Measurements from ENCODE around the gene PLA2G5.

The PLA2G5 gene

DNA sequence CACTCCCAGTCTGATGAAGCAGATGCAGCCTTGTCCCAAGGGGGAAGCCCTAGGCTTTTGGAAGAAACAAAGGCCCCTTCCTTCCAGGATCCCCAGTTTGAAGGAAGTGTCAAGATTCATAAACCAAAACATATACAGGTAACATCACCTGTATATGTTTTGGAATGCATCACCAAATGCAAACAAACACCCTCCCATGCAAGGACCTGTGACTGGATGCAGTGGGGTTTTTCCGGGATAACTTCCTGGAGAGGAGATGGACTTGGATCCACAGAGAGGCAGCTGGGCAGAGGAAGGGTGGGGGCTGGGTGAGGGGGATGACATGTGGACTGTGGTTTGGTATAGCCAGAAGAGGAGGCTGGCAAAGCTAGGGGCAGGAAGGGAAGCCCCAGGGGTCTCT lies 67.6 kb downstream of the PLA2G5 start:
- TF ChIP-seq, protein P1, sequence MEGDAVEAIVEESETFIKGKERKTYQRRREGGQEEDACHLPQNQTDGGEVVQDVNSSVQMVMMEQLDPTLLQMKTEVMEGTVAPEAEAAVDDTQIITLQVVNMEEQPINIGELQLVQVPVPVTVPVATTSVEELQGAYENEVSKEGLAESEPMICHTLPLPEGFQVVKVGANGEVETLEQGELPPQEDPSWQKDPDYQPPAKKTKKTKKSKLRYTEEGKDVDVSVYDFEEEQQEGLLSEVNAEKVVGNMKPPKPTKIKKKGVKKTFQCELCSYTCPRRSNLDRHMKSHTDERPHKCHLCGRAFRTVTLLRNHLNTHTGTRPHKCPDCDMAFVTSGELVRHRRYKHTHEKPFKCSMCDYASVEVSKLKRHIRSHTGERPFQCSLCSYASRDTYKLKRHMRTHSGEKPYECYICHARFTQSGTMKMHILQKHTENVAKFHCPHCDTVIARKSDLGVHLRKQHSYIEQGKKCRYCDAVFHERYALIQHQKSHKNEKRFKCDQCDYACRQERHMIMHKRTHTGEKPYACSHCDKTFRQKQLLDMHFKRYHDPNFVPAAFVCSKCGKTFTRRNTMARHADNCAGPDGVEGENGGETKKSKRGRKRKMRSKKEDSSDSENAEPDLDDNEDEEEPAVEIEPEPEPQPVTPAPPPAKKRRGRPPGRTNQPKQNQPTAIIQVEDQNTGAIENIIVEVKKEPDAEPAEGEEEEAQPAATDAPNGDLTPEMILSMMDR (IDR thresholded peaks at IDR 0.05; ENCODE audit: control extremely low read depth, extremely low read depth, low read depth, missing control alignments), result no peak
- no peak for DNase-seq (ENCODE audit: extremely low spot score)
- CTCF ChIA-PET, result interaction anchor here (0.6 to 1.5 kb wide), 4 partner anchors 11 to 220 kb away, joined by 3 read pairs; no protein-coding TSS in a partner anchor
- POLR2A ChIA-PET, result no interaction called here

DNA sequence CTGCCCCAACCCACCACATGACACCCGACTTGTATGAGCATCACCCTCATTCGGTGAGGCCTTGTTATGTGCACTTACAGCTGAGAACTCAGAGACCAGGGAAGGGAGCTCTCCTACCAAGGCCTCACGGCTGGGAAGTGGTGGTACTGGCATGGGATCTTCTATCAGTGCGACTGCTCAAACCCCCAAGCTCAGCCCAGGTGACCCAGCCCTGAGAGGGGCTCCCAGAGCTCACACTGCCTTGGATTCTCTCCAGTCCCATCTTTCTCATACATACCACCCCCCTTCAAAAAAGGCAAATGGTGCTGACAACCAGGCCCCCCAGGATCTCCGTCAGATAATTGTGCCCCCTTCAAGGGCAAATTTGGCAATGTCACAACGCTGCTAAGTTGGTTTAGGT lies 68.4 kb downstream of the PLA2G5 start:
- DNase-seq (ENCODE audit: extremely low spot score), result no peak
- TF ChIP-seq, protein P1 (IDR thresholded peaks at IDR 0.05; ENCODE audit: control extremely low read depth, extremely low read depth, low read depth, missing control alignments), result no peak
- ChIA-PET POLR2A (no interaction called here), CTCF (interaction anchor here (0.6 to 0.7 kb wide), 2 partner anchors 14 to 221 kb away, joined by 3 read pairs; no protein-coding TSS in a partner anchor)

DNA sequence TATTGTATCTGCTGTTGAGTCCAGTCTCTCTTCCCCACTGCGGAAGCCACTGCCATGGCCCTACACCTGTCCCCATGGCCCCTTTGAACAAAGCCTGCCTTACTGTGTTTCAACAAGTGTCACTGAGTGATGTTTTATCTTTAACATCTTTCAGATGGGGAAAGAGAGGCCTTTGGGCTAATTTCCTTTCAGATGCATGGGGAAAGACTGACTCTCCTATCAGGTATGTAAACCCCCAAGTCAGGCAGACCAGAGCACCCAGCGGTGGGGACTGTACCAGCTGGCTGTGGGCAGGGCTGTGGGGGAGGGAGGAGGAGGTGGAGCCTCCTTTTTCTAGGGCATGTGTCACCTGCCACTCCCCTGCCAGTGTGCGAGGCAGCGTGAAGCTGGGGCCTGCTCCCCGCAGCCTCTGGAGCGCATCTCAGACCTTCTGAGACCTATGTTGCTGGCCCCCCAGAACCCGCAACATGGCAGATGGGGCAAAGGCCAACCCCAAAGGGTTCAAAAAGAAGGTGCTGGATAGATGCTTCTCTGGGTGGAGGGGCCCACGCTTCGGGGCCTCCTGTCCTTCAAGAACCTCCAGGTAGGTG lies 69.1 kb downstream of the PLA2G5 start, which contains the start of gene PLA2G2F:
TSS of gene PLA2G2F (plus strand) at position 363 of the 590 bp plus-strand sequence. CDS start at position 468, 105 bp downstream.
- ChIA-PET CTCF (no interaction called here), POLR2A (no interaction called here)
- DNase-seq (ENCODE audit: extremely low spot score), result no peak
- TF ChIP-seq, protein P1 (IDR thresholded peaks at IDR 0.05; ENCODE audit: control extremely low read depth, extremely low read depth, low read depth, missing control alignments), result no peak

DNA sequence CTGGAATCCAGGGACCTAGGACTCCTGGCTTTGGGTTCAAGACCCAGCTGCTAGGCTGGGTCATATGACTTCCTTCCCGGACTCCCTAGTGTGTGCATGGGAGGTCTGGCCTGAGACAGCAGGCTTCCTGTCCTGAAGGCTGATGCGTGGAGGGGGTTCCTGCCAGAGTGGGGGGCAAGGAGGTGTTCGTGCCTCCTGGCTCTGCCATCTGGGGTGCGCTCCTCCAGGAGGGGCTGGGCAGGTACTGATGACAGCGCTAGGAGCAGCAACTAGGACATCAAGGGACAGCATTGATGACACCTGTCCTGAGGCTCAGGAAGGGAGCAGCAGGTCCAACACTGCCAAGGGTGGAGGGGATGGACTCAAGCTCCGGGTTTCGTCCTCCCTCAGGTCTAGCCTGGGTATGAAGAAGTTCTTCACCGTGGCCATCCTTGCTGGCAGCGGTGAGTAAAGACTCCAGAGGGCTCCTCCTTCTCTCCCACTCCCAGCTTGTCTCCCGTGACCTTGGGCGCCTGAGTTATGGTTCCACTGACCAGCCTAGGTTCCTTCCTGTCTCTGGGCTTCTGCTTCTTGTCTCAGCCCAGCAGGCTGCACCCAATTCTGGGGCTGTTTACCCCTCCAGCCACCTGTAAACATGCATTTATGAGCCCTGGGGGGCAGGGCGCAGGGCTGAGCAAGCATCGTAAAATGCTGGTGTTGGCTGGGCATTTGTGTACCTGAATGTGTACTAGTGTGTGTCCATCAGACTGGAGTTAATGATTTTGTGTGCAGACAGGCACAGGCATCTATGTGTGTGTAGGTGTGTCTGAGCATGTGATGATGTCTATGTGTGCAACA lies 70.0 kb downstream of the PLA2G5 start:
- ChIA-PET POLR2A (no interaction called here), CTCF (interaction anchor here (1.4 kb wide), 1 partner anchor 12 kb away, joined by 3 read pairs; no protein-coding TSS in a partner anchor)
- TF ChIP-seq, protein P1 (IDR thresholded peaks at IDR 0.05; ENCODE audit: control extremely low read depth, extremely low read depth, low read depth, missing control alignments), result no peak
- DNase-seq (ENCODE audit: extremely low spot score), result no peak

DNA sequence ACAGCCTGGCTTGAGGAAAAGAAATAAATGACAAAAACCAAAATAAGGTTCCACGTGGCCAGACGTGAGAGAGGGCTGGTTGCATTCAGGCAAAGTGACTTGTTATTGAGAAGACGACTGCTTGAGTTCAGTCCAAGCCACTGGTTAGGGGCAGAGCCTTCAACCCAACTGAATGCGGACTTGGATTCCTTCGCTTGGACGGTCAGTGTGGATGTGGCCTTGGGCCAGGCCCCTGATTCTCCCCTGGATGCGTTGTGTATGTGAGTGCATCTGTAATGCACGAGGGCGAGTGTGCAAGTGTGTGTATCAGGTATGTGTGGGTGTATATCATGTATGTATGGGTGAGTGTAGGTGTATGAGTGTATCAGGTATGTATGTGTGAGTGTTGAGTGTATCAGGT lies 71.0 kb downstream of the PLA2G5 start:
- POLR2A ChIA-PET, result no interaction called here

DNA sequence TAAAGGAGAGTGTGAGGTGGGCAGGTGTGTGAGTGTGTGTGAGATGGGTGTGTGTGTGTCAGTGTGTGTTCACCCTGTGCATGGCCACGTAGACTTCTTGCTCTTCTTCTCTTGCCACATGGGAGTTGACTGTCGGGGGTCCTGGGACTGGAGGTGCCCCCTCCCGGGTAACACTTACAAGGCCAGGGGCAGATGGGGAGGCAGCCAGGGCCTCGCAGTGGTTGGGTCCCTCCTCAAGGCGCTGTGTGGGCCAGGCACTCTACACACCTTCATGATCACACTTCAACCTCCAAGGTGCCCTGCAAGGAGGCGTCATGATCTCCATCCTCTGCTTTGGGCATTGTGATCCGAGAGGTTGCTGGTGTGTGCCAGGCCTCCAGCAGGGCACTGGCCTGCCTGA lies 71.5 kb downstream of the PLA2G5 start:
- TF ChIP-seq, protein P1 (IDR thresholded peaks at IDR 0.05; ENCODE audit: control extremely low read depth, extremely low read depth, low read depth, missing control alignments), result no peak
- DNase-seq (ENCODE audit: extremely low spot score), result no peak
- CTCF ChIA-PET, result no interaction called here
- POLR2A ChIA-PET, result no interaction called here

More for the DNA sequence above, 71.0 kb downstream of the PLA2G5 start:
- TF ChIP-seq, protein P1 (IDR thresholded peaks at IDR 0.05; ENCODE audit: control extremely low read depth, extremely low read depth, low read depth, missing control alignments), result no peak
- CTCF ChIA-PET, result interaction anchor here (1.4 kb wide), 1 partner anchor 11 kb away, joined by 3 read pairs; no protein-coding TSS in a partner anchor
- no peak for DNase-seq (ENCODE audit: extremely low spot score)
